Parathyroid adenoma (tissue), 2 donors: ENCODE data around the gene CFAP58.
"Not testable (repeated sequence)": the region's sequence is repeated elsewhere in the genome, so short reads cannot be mapped to it uniquely, and the experiment has no call there.

Experiments used
- H2AFZ ChIP-seq: fragments of 300-600 bp; sonication (generic); one replicate; pipeline ENCODE4 v1.7.0; 2017; ENCODE audit warnings: antibody characterized with exemption, mild to moderate bottlenecking
- H3K27ac ChIP-seq: fragments of 300-600 bp; sonication (generic); one replicate; pipeline ENCODE4 v1.7.0; 2017
- H3K27me3 ChIP-seq: fragments of 300-600 bp; sonication (generic); one replicate; pipeline ENCODE4 v1.7.0; 2017; ENCODE audit warnings: low read length; ENCODE audit not compliant: control insufficient read depth, insufficient read depth
- H3K36me3 ChIP-seq: fragments of 300-600 bp; sonication (generic); one replicate; pipeline ENCODE4 v1.7.0; 2017; ENCODE audit warnings: low read length; ENCODE audit not compliant: control insufficient read depth, insufficient read depth
- H3K4me1 ChIP-seq: fragments of 300-600 bp; sonication (generic); one replicate; pipeline ENCODE4 v1.7.0; 2017; ENCODE audit warnings: control low read depth
- H3K4me2 ChIP-seq: fragments of 300-600 bp; sonication (generic); one replicate; pipeline ENCODE4 v1.7.0; 2017; ENCODE audit warnings: low read length
- H3K4me3 ChIP-seq: fragments of 300-600 bp; sonication (generic); one replicate; pipeline ENCODE4 v1.7.0; 2017; ENCODE audit warnings: low read depth, low read length
- H3K79me2 ChIP-seq: fragments of 300-600 bp; sonication (generic); one replicate; pipeline ENCODE4 v1.7.0; 2017; ENCODE audit warnings: control low read depth
- H3K9ac ChIP-seq: fragments of 300-600 bp; sonication (generic); one replicate; pipeline ENCODE4 v1.7.0; 2017; ENCODE audit warnings: mild to moderate bottlenecking
- H3K9me3 ChIP-seq: fragments of 300-600 bp; sonication (generic); one replicate; pipeline ENCODE4 v1.7.0; 2017; ENCODE audit warnings: low read length; ENCODE audit not compliant: control insufficient read depth
- TF ChIP-seq, protein P1 (sequence below): fragments of 300-600 bp; sonication (generic); IDR thresholded peaks from one replicate; pipeline ENCODE4 v1.7.0; 2017; ENCODE audit warnings: antibody characterized with exemption, mild to moderate bottlenecking
- donor health status: primary hyperparathyroidism.

CFAP58 gene

DNA sequence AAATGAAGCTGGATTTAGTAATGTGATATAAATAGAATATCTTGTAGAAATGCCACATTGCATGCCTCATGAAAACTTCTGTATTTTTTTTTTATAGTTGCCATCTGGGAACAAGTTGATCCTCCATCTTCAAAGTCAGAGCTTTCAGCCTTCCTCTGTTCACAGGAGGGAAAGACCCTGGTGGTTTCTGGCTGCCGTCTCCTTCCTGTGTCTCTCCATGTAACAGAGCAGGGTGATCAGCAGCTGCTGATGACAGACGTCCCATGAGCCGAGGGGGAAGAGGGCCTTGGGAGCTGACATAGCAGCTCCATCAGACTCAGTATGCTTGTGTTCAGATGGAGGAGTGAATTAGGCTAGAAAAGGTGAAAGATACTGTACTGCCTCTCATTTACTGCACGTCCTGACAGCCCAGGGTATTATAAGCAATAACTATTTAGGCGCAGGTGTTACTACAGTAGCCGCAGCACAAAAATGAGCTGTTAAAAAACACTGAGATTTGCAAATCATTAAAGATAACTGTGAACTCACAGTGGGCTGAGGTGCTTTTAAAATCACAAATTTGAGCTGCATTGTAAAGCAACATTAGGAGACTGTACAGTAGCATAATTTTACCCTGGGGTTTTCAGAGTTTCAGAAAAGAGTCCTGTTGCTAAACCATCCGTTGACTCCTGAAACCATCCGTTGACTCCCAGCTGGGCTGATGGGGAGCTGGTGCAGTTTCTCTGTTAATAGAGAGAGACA lies 103.3 kb downstream of the CFAP58 start:
- Histone ChIP-seq H3K9me3 (no peaks in the 10 kb centered on the region), H3K27me3 (no peaks in the 10 kb centered on the region), H3K4me2 (no peak overlapping the region), H2AFZ (no peak overlapping the region), H3K9ac (no peak overlapping the region), H3K4me3 (no peak overlapping the region), H3K79me2 (no peaks in the 10 kb centered on the region), H3K36me3 (no peaks in the 10 kb centered on the region), H3K4me1 (no peaks in the 10 kb centered on the region), H3K27ac (no peak overlapping the region)
- TF ChIP-seq, protein P1, sequence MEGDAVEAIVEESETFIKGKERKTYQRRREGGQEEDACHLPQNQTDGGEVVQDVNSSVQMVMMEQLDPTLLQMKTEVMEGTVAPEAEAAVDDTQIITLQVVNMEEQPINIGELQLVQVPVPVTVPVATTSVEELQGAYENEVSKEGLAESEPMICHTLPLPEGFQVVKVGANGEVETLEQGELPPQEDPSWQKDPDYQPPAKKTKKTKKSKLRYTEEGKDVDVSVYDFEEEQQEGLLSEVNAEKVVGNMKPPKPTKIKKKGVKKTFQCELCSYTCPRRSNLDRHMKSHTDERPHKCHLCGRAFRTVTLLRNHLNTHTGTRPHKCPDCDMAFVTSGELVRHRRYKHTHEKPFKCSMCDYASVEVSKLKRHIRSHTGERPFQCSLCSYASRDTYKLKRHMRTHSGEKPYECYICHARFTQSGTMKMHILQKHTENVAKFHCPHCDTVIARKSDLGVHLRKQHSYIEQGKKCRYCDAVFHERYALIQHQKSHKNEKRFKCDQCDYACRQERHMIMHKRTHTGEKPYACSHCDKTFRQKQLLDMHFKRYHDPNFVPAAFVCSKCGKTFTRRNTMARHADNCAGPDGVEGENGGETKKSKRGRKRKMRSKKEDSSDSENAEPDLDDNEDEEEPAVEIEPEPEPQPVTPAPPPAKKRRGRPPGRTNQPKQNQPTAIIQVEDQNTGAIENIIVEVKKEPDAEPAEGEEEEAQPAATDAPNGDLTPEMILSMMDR: no peak

DNA sequence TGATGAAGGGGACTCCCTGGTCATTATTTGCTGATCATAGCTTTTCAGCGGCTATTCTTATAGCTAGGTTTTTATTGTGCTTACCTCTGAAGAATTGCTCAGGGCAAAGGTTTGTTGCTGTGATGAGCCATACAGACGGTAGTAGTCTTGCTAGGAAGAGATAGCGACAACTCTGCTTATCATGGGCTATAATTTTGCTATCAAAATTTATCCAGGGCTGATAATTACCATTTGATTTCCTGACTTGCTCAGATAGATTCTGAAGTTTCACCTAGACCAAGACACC lies 103.9 kb downstream of the CFAP58 start:
- H3K36me3 ChIP-seq: no peaks in the 10 kb centered on the region
- no peaks in the 10 kb centered on the region for H3K4me1 ChIP-seq
- no peak overlapping the region for H3K27ac ChIP-seq
- no peak overlapping the region for H3K4me3 ChIP-seq
- no peaks in the 10 kb centered on the region for H3K79me2 ChIP-seq
- no peak overlapping the region for H3K9ac ChIP-seq
- no peak overlapping the region for H3K4me2 ChIP-seq
- no peaks in the 10 kb centered on the region for H3K9me3 ChIP-seq
- no peak overlapping the region for H2AFZ ChIP-seq
- TF ChIP-seq, protein P1: no peak
- no peaks in the 10 kb centered on the region for H3K27me3 ChIP-seq

DNA sequence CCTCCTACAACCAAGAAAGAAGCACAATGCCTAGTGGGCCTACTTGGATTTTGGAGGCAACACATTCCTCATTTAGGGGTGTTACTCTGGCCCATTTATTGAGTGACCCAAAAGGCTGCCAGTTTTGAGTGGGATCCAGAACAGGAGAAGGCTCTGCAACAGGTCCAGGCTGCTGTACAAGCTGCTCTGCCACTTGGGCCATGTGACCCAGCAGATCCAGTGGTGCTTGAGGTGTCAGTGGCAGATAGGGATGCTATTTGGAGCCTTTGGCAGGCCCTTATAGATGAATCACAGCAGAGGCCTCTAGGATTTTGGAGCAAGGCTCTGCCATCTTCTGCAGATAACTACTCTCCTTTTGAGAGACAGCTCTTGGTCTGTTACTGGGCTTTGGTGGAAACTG lies 111.9 kb downstream of the CFAP58 start:
- H2AFZ ChIP-seq, H3K4me1 ChIP-seq, H3K27ac ChIP-seq, H3K79me2 ChIP-seq, H3K36me3 ChIP-seq, H3K9ac ChIP-seq, H3K4me2 ChIP-seq, H3K27me3 ChIP-seq, H3K4me3 ChIP-seq, H3K9me3 ChIP-seq: not testable (repeated sequence)

DNA sequence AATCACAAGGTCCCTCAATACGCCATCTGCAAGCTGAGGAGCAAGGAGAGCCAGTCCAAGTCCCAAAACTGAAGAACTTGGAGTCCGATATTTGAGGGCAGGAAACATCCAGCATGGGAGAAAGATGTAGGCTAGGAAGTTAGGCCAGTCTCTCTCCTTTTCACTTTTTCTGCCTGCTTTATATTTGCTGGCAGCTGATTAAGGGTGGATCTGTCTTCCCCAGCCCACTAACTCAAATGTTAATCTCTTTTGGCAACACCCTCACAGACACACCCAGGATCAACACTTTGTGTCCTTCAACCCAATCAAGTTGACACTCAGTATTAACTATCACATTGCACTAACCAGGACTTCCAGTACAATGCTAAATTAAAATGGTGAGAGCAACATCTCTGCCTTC lies 115.2 kb downstream of the CFAP58 start:
- not testable (repeated sequence) for H3K9ac ChIP-seq, H3K4me3 ChIP-seq, H3K9me3 ChIP-seq, H3K4me1 ChIP-seq, H3K4me2 ChIP-seq, H3K79me2 ChIP-seq, H2AFZ ChIP-seq, H3K27me3 ChIP-seq, H3K36me3 ChIP-seq, H3K27ac ChIP-seq

DNA sequence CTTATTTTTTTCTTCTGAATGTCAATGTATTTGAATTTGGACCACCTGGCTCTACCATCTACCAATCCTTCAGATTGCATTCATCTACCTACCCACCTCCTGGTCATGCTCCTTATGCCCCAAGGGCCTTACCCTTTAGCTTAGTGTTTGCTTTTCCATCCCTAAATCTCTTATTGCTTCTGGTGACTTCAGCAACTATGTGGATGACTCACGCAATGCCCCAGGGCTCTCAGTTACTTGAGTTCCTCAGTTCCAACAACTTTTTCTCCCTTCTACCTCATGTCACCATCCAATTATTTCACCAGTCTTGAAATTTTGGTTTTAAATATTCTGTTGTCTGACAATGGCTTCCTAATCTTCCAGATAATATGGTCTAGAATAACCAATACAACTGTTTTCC lies 118.9 kb downstream of the CFAP58 start:
- Histone ChIP-seq H3K27me3 (no peaks in the 10 kb centered on the region), H3K36me3 (no peaks in the 10 kb centered on the region), H3K4me1 (no peaks in the 10 kb centered on the region), H3K9ac (no peak overlapping the region), H3K27ac (no peak overlapping the region), H3K4me3 (no peak overlapping the region), H3K9me3 (no peaks in the 10 kb centered on the region), H2AFZ (no peak overlapping the region), H3K79me2 (no peaks in the 10 kb centered on the region), H3K4me2 (no peak overlapping the region)
- TF ChIP-seq, protein P1: no peak
